Esophagus squamous epithelium (tissue), 4 donors: ENCODE results near the gene UBR2.

ENCODE experiments used
- POLR2A ChIP-seq, 4 donors: fragments of 450-650 bp; IDR thresholded peaks; one replicate each; pipeline ENCODE4 v1.6.1; 2017; ENCODE audit warnings: antibody characterized with exemption in 4 of 4, mild to moderate bottlenecking in 4 of 4, moderate library complexity in 3 of 4
- TF ChIP-seq, protein P1 (sequence below), 6 experiments: fragments of 450-650 bp in 4 of 6; fragments of 200-600 bp in 2 of 6; sonication (generic) in 2 of 6; IDR thresholded peaks; one replicate each; pipeline ENCODE4 v1.5.1; 2016 to 2019; ENCODE audit warnings: antibody characterized with exemption in 6 of 6, mild to moderate bottlenecking in 4 of 6, moderate library complexity in 4 of 6

DNA sequence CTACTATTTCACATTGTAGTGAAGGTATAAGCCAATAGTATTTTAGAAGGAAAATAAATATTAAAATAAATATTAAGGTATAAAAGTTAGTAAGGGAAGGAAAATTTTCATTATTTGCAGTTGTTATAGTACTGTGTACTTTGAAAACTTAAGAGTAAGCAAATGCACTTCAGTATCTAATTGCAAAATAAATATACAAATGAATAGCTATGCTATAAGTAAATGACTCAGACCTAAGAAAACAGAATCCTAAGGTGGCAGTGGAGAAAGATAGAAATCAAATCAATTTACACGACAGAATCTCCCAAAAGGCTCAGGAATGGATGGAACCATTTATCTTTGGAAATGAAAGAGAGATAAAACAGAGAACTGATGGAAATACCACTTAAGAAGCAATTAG, 24.7 kb upstream of the UBR2 start:
- TF ChIP-seq, protein P1, sequence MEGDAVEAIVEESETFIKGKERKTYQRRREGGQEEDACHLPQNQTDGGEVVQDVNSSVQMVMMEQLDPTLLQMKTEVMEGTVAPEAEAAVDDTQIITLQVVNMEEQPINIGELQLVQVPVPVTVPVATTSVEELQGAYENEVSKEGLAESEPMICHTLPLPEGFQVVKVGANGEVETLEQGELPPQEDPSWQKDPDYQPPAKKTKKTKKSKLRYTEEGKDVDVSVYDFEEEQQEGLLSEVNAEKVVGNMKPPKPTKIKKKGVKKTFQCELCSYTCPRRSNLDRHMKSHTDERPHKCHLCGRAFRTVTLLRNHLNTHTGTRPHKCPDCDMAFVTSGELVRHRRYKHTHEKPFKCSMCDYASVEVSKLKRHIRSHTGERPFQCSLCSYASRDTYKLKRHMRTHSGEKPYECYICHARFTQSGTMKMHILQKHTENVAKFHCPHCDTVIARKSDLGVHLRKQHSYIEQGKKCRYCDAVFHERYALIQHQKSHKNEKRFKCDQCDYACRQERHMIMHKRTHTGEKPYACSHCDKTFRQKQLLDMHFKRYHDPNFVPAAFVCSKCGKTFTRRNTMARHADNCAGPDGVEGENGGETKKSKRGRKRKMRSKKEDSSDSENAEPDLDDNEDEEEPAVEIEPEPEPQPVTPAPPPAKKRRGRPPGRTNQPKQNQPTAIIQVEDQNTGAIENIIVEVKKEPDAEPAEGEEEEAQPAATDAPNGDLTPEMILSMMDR (IDR thresholded peaks at IDR 0.05): no peak
- TF ChIP-seq POLR2A (IDR thresholded peaks at IDR 0.05): no peak
